B cell (primary cell): ENCODE measurements around the gene SLC25A14. TPM values are rescaled to one million over a fixed set of nuclear protein-coding genes. Genes with fewer than 3 reads are reported as not detected.
"Not testable (repeated sequence)": the region's sequence is repeated elsewhere in the genome, so short reads cannot be mapped to it uniquely, and the experiment has no call there.

ENCODE experiments used
- ATAC-seq: fragments of 200-7000 bp; cut with Tn5 transposase; one replicate; pipeline ENCODE4 v1.10.0; 2021; ENCODE audit warnings: low read depth, mild to moderate bottlenecking, moderate number of reproducible peaks, moderate library complexity
- CTCF ChIA-PET: fragments of 350-600 bp; sonication (Branson Sonifier 250); formaldehyde crosslinking; loops from one replicate; lab custom pipeline; 2021; ENCODE audit warnings: antibody characterized with exemption, inconsistent platforms; lab: Charles Lee
- POLR2A ChIA-PET: fragments of 350-600 bp; sonication (Branson Sonifier 250); formaldehyde crosslinking; loops from one replicate; lab custom pipeline; 2021; ENCODE audit warnings: antibody characterized with exemption; lab: Charles Lee
- DNase-seq: peaks from one replicate; pipeline ENCODE4 v3.0.0; 2013
- H2AFZ ChIP-seq: 2 replicates; pipeline ENCODE4 v1.6.1; 2012; ENCODE audit warnings: mild to moderate bottlenecking, low read depth, low read length; ENCODE audit not compliant: insufficient read depth, poor library complexity, severe bottlenecking
- H3K27ac ChIP-seq, 2 donors: 1 replicate in 1 of 2; 2 replicates in 1 of 2; pipeline ENCODE4 v1.5.1; 2012 to 2013; ENCODE audit warnings: low read length in 2 of 2, mild to moderate bottlenecking in 2 of 2, moderate library complexity in 1 of 2
- H3K27me3 ChIP-seq, 4 experiments: fragments of 200-600 bp in 1 of 4; sonication (generic) in 1 of 4; replicated peaks in 1 of 4; 1 replicate in 2 of 4; 2 replicates in 2 of 4; pipeline versions ENCODE4 v1.6.1 to v1.7.0; 2013 to 2016; ENCODE audit warnings: low read length in 3 of 4, mild to moderate bottlenecking in 2 of 4, mixed read lengths in 1 of 4, moderate library complexity in 1 of 4; ENCODE audit not compliant: insufficient read depth in 4 of 4, control insufficient read depth in 3 of 4; ENCODE audit errors: control extremely low read depth in 1 of 4
- H3K36me3 ChIP-seq, 2 experiments: replicated peaks in 1 of 2; 1 replicate in 1 of 2; 2 replicates in 1 of 2; pipeline versions ENCODE4 v1.6.1 to v1.7.1; 2013; ENCODE audit warnings: low read length in 1 of 2; ENCODE audit not compliant: insufficient read depth in 2 of 2, control insufficient read depth in 1 of 2; ENCODE audit errors: control extremely low read depth in 1 of 2, extremely low read depth in 1 of 2
- H3K4me1 ChIP-seq, 2 donors: fragments of 200-600 bp in 1 of 2; sonication (generic) in 1 of 2; 1 replicate in 1 of 2; 2 replicates in 1 of 2; pipeline versions ENCODE4 v1.5.1 to v1.6.1; 2013 to 2017; ENCODE audit warnings: low read length in 2 of 2; ENCODE audit not compliant: control insufficient read depth in 2 of 2, insufficient read depth in 2 of 2
- H3K4me2 ChIP-seq: replicated peaks from 2 replicates; pipeline ENCODE3; 2012; ENCODE audit warnings: mild to moderate bottlenecking, low read depth, low read length; ENCODE audit not compliant: poor library complexity, severe bottlenecking
- H3K4me3 ChIP-seq, 5 experiments: fragments of 200-600 bp in 1 of 5; sonication (generic) in 1 of 5; 1 replicate in 3 of 5; 2 replicates in 2 of 5; pipeline versions ENCODE4 v1.5.1 to v1.7.0; 2011 to 2016; ENCODE audit warnings: low read length in 4 of 5, mild to moderate bottlenecking in 4 of 5, low read depth in 2 of 5, control low read depth in 1 of 5, moderate library complexity in 1 of 5; ENCODE audit not compliant: insufficient read depth in 1 of 5; ENCODE audit errors: control extremely low read depth in 1 of 5, extremely low read depth in 1 of 5
- H3K79me2 ChIP-seq: fragments of 200-600 bp; sonication (generic); one replicate; pipeline ENCODE4 v1.6.0; 2016; ENCODE audit warnings: low read length; ENCODE audit not compliant: control insufficient read depth, insufficient read depth
- H3K9ac ChIP-seq: fragments of 200-600 bp; sonication (generic); 2 replicates; pipeline ENCODE4 v1.6.1; 2017; ENCODE audit warnings: mild to moderate bottlenecking, low read length, moderate library complexity
- H3K9me3 ChIP-seq, 3 donors: one replicate each; pipeline versions ENCODE4 v1.6.1 to v1.7.1; 2013; ENCODE audit warnings: low read length in 2 of 3; ENCODE audit not compliant: control insufficient read depth in 2 of 3, insufficient read depth in 1 of 3; ENCODE audit errors: control extremely low read depth in 1 of 3
- H4K20me1 ChIP-seq: 2 replicates; pipeline ENCODE4 v1.6.0; 2012; ENCODE audit warnings: mild to moderate bottlenecking, low read length; ENCODE audit not compliant: insufficient read depth, control insufficient read depth, poor library complexity, severe bottlenecking
- H3K27ac Mint-ChIP-seq: one replicate; pipeline ENCODE4 v1.8.0; 2021; ENCODE audit warnings: mixed read lengths
- H3K27me3 Mint-ChIP-seq: one replicate; pipeline ENCODE4 v1.8.0; 2021; ENCODE audit warnings: mixed read lengths
- H3K4me1 Mint-ChIP-seq: one replicate; pipeline ENCODE4 v1.8.0; 2021; ENCODE audit warnings: mixed read lengths
- H3K4me3 Mint-ChIP-seq: one replicate; pipeline ENCODE4 v1.8.0; 2021; ENCODE audit warnings: mixed read lengths
- H3K9me3 Mint-ChIP-seq: one replicate; pipeline ENCODE4 v1.8.0; 2022; ENCODE audit warnings: mixed read lengths; ENCODE audit not compliant: insufficient read depth
- EZH2 ChIP-seq: IDR thresholded peaks from 2 replicates; pipeline ENCODE4 v1.6.1; 2012; ENCODE audit warnings: borderline replicate concordance, low read depth, mild to moderate bottlenecking, moderate library complexity, low read length; ENCODE audit not compliant: insufficient read depth, poor library complexity, severe bottlenecking
- WGBS: methylation state at CpG from one replicate; pipeline ENCODE4 v1.1.5; 2013; ENCODE audit warnings: missing lambda C conversion rate; ENCODE audit not compliant: insufficient coverage; 5-methylcytosine and 5-hydroxymethylcytosine counted together
- intact Hi-C: fragments of 100-400 bp; cut with micrococcal nuclease; formaldehyde crosslinking; loops from one replicate; pipeline ENCODE4 v1.10.0; 2022
- polyA plus RNA-seq: library from polyadenylated mRNA; depleted of rRNA; stranded (reverse); fragments of >200 nt; gene quantifications from 2 replicates; pipeline ENCODE4 v1.2.3, GENCODE V29; 2012
- total RNA-seq, 2 donors: library from RNA; stranded (reverse); fragments of 120-200 nt in 1 of 2; gene quantifications; 1 replicate in 1 of 2; 2 replicates in 1 of 2; pipeline versions ENCODE4 v1.2.3 to v1.2.4, GENCODE V29; 2013 to 2022
- TF ChIP-seq, protein P1 (sequence below): fragments of 200-600 bp; IDR thresholded peaks from one replicate; pipeline ENCODE4 v1.8.0; 2022; ENCODE audit warnings: antibody characterized with exemption, mild to moderate bottlenecking

The SLC25A14 gene
- total and polyA plus RNA-seq, 2 donors (not counting 1 experiment from before 2014, with no cell fraction given): 13.1 to 23.7 TPM

GRCh38 chrX:130301977-130302376, 37.7 kb upstream of the SLC25A14 start:
- WGBS: no CpG with 5 or more reads among the region's 1 CpG
- POLR2A ChIA-PET: no interaction called here

DNA sequence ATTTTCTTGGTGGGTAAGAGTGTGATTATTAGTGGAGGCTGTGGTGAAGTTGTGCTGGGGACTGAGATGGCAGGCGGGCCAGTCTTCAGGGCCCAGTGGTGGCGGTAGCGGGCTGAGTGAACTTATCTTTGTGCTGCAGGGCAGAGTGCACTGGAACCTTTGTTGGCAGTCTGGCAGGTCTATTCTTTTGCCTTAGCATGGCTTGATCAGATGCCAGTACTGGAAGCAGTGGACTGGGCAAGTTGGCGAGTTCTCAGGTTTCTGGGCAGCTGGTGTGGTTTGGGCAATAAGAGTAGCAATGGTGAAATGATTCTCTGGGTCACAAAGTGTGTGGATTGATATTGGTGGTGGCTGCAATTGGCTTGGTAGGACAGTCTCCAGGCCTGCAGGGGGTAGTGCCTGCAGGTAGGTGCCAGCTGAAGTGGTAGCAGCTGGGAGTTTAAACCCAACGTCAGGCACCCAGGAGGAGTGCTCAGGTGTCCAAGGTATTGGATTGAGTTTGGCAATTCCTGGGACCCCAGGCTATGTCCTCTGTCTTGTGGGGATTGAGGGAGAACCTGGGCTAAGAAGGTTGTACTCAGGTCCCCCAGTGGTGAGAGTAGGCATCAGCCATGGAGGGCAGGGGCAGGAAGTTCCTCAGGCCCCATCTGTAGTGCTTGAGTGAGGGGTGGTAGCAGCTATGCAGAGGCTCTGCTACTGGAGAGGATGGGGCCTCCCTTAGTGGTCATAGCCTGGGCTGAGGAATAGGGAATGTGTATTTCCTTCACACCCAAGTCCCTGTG, 34.9 kb upstream of the SLC25A14 start:
- DNase-seq (no peak), ATAC-seq (no peak)
- WGBS: 94% methylated on average over 4 of the region's 5 CpGs
- no peak overlapping the region for H3K27ac Mint-ChIP-seq
- H3K27ac ChIP-seq: no peak overlapping the region
- no peak overlapping the region for H3K4me3 ChIP-seq
- no peak overlapping the region for H3K4me2 ChIP-seq
- intact Hi-C loops: no loop called here
- no peaks in the 10 kb centered on the region for H3K9me3 Mint-ChIP-seq
- H3K9me3 ChIP-seq: no peaks in the 10 kb centered on the region
- ChIA-PET POLR2A (no interaction called here), CTCF (no interaction called here)
- no peaks in the 10 kb centered on the region for H4K20me1 ChIP-seq
- TF ChIP-seq, protein P1, sequence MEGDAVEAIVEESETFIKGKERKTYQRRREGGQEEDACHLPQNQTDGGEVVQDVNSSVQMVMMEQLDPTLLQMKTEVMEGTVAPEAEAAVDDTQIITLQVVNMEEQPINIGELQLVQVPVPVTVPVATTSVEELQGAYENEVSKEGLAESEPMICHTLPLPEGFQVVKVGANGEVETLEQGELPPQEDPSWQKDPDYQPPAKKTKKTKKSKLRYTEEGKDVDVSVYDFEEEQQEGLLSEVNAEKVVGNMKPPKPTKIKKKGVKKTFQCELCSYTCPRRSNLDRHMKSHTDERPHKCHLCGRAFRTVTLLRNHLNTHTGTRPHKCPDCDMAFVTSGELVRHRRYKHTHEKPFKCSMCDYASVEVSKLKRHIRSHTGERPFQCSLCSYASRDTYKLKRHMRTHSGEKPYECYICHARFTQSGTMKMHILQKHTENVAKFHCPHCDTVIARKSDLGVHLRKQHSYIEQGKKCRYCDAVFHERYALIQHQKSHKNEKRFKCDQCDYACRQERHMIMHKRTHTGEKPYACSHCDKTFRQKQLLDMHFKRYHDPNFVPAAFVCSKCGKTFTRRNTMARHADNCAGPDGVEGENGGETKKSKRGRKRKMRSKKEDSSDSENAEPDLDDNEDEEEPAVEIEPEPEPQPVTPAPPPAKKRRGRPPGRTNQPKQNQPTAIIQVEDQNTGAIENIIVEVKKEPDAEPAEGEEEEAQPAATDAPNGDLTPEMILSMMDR: no peak
- TF ChIP-seq EZH2: no peak
- H3K4me1 ChIP-seq: no peaks in the 10 kb centered on the region
- no peaks in the 10 kb centered on the region for H3K27me3 ChIP-seq
- H3K36me3 ChIP-seq: no peaks in the 10 kb centered on the region
- no peak overlapping the region for H2AFZ ChIP-seq
- H3K9ac ChIP-seq: no peak overlapping the region
- no peaks in the 10 kb centered on the region for H3K4me1 Mint-ChIP-seq
- H3K4me3 Mint-ChIP-seq: no peak overlapping the region
- peaks cover 3% of the 10 kb centered on the region for H3K27me3 Mint-ChIP-seq
- no peaks in the 10 kb centered on the region for H3K79me2 ChIP-seq

More at GRCh38 chrX:130301977-130302376, 37.7 kb upstream of the SLC25A14 start:
- Histone ChIP-seq H3K9me3 (no peaks in the 10 kb centered on the region), H3K9ac (no peak overlapping the region), H3K4me3 (no peak overlapping the region), H3K36me3 (no peaks in the 10 kb centered on the region), H3K79me2 (no peaks in the 10 kb centered on the region), H3K4me2 (no peak overlapping the region), H3K27ac (no peak overlapping the region), H2AFZ (no peak overlapping the region), H3K27me3 (no peaks in the 10 kb centered on the region), H4K20me1 (no peaks in the 10 kb centered on the region), H3K4me1 (no peaks in the 10 kb centered on the region)
- TF ChIP-seq, protein P1: no peak
- TF ChIP-seq EZH2: no peak
- DNase-seq (no peak), ATAC-seq (no peak)
- no peak overlapping the region for H3K4me3 Mint-ChIP-seq
- H3K4me1 Mint-ChIP-seq: no peaks in the 10 kb centered on the region
- intact Hi-C loops: no loop called here
- CTCF ChIA-PET: no interaction called here
- H3K27me3 Mint-ChIP-seq: peaks cover 3% of the 10 kb centered on the region
- no peaks in the 10 kb centered on the region for H3K9me3 Mint-ChIP-seq
- H3K27ac Mint-ChIP-seq: no peak overlapping the region

DNA sequence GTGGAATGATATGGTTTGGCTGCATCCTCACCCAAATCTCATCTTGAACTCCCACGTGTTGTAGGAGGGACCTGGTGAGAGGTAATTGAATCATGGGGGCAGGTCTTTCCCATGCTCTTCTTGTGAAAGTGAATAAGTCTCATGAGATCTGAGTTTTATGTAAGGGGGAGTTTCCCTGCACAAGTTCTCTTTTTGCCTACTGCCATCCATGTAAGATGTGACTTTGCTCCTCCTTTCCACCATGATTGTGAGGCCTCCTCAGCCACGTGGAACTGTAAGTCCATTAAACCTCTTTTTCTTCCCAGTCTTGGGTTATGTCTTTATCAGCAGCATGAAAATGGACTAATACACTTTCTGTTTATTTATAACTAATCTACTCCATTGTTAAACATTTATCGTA, 19.8 kb upstream of the SLC25A14 start:
- H3K27ac ChIP-seq, H3K4me1 ChIP-seq, H3K36me3 ChIP-seq, H3K4me2 ChIP-seq, DNase-seq, H3K9ac ChIP-seq, POLR2A ChIA-PET, H3K4me1 Mint-ChIP-seq, H3K4me3 ChIP-seq, H2AFZ ChIP-seq, H4K20me1 ChIP-seq, H3K9me3 Mint-ChIP-seq, H3K27me3 ChIP-seq, H3K27ac Mint-ChIP-seq, ATAC-seq, intact Hi-C loops, CTCF ChIA-PET, H3K4me3 Mint-ChIP-seq, H3K79me2 ChIP-seq, H3K9me3 ChIP-seq: not testable (repeated sequence)
- peaks cover 12% of the 10 kb centered on the region for H3K27me3 Mint-ChIP-seq
- no CpG with 5 or more reads among the region's 3 CpGs for WGBS
